Stimulated activated naive CD4-positive, alpha-beta T cell treated with Interleukin-2 at 50 U/mL for 16 hours (primary cell): Measurements from ENCODE around the gene OTUD6A.
A peak's percentile ranks its signal among the peaks of the same experiment; 100 is the strongest.

Source experiments
- DNase-seq: peaks from one replicate; lab custom pipeline; 2025; lab: John Stamatoyannopoulos, UW

OTUD6A gene, protein sequence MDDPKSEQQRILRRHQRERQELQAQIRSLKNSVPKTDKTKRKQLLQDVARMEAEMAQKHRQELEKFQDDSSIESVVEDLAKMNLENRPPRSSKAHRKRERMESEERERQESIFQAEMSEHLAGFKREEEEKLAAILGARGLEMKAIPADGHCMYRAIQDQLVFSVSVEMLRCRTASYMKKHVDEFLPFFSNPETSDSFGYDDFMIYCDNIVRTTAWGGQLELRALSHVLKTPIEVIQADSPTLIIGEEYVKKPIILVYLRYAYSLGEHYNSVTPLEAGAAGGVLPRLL

DNA sequence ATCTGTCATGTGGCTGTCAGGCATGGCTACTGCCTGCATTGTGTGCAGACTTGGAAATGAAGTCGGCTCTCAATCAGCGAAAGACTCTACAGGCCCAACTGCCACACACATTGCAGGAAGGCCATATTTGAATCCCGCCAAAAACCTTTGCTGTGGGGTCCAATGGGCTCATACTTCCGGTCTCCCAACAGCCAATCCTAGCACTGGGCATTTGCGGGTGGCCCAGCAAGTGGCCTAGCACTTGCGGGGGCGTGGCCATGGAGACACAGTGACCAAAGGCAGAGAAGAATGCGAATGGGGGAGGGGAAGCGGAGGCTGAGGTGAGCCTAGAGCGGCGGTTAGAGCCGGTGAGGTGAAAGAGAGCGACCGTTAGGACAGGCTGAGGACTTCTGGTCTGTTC is at the start of gene OTUD6A:
Gene OTUD6A (plus strand): TSS at position 382 of the 400 bp plus-strand sequence. CDS start 68 bp downstream, outside the sequence.
- no peak for DNase-seq

DNA sequence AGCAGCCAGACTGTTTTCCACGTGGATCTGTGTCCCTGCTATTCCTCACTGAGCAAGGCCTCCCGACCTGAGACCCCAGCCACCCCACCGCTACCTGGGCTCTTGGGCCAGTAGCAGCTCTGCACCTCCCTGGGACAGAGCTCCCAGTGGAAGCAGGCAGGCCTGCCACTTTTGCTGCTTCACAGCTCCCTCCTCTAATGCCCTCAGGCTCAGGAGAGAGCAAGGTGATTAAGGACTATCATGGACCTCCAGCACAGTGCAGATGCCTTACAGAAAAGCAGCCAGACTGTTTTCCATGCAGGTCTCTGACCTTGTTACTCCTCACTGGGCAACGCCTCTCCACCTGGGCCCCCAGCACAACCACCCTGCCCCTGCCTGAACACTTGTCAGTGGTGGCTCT is 49.5 kb upstream of the OTUD6A start:
- no peak for DNase-seq

DNA sequence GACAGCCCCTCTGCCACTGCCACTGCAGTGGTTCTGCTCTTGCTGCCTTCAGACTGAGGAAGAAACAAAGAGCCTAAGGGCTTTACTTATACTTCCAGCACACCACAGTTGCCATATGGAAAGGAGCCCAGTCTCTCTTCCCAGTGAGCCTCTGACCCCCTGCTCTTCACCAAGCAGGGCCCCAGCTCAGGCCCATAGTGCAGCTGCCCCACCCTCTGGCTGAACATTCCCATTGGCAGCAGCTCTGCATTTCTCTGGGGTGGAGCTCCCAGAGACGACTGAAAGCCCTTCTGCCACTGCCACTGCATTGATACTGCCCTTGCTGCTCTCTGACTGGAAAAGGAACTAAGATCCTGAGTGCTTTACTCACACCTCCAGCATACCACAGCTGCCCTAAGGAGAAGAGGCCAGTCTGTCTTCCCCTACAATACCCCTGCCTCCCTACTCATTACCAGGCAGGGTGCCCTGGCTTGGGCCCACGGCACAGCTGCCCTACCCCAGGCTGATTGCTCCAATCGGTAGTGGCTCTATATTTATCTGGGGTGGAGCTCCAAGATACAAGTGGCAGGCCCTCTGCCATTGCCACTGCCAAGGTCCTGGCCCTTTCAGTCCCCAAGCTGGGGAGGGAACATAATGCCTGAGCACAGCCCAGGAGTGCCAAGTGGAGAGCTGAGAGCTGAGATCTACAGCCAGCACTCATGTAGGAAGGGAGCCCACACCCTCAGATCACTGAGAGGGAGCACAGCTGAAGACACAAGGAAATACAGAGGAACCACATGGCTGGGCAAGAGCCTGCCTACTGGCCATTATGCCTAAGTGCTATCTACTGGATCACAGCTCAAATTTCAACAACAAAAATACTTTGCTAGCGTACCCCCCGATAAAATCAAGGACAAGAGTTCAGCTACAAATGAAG is 48.5 kb upstream of the OTUD6A start:
- DNase-seq: no peak

DNA sequence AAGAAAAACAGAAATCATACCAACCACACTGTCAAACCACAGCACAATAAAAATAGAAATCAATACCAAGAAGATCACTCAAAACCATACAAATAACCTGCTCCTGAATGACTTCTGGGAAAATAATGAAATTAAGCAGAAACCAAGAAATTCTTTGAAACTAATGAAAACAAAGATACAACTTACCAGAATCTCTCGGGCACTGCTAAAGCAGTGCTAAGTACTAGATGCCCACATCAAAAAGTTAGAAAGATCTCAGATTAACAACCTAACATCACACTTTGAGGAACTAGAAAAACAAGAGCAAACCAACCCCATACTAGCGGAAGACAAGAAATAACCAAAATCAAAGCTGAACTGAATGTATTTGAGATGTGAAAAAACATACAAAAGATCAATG is 45.7 kb upstream of the OTUD6A start:
- no peak for DNase-seq

DNA sequence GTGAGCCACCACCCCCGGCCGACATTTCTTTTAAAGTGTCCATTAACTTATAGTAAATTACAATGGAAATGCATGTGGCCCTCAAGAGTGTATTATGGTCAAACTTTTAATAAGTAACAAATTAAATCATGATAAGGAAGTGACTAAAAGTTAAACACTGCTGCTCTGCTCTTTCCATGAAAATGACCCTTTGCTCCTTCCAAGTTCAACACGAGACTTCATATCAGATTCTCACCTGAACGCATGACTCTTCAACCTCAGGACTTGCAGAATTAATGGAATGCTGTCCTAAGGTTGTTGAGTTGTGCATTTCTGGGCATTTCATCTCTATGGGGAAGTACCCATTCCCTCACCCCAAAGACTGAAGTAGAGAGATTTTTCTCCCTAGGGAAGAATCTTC is 39.6 kb upstream of the OTUD6A start:
- DNase-seq: no peak

DNA sequence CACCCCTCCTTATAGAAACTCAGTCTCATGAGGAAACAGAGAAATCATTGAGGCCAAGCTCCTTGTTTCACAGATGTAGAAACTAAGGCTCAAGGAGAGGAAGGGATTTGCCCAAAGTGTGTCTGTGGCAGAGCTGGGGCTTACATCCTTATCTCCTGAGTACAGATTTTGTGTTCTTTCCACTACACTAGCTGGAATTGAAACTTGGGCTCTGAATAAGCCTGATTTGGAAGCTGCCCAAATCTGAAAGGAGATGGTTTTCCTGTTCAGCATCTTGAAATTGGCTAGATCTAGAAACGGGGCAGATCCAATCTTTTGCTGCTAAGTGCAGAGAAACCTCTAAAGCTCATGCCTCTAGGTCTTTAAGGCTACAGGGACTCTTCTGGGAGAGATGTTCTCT is 36.8 kb upstream of the OTUD6A start:
- DNase-seq: no peak

DNA sequence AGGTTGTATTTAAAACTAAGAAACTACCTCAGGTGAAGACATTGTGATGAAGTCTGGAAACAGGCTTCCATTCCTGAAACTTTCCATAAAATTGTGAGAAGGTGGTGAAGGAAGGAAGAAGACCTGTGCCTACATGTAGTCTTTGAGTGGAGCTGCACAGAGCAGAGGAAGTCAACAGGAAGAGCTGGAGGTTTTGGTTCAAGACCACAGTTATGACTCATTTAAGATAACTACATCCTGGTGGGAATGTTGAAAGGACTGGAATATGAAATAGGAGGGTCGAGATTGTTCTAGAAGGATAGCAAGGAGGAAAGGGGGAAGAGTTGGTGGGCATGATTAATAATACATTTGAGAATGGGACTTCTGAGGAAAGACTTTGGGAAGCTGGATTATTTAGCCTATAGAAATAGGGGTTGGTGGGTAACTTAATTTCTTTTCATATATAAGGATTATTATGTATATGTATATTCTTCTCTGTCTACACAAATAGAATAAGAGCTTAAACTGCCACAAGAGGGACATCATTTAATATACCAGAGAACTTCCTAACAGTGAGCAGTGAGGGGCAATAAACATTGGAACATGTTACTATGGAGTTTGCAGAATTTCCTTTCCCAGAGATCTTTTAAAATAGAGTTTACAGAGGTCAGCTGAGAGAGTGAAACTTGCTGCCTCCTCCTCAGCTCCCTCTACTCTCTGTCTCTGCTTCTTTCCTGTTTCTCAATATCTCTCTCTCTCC is 36.0 kb upstream of the OTUD6A start:
- DNase-seq: no peak

DNA sequence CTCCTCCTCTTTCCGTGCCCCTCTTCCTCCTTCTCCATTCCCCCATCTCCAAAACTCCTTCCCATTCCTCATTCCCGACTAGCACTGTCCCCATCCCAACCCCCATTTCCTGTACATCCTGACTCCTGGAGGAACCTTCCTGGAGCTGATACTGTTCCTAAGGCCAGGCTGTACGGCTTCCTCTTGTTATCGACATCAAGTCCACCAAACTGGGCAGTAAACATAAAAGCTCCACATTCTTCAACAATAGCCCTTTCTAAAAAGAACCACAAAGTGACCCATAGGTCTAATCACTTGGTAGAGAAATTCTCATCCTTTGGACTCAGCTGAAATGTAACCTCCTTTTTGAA is 35.4 kb upstream of the OTUD6A start:
- DNase-seq: no peak

DNA sequence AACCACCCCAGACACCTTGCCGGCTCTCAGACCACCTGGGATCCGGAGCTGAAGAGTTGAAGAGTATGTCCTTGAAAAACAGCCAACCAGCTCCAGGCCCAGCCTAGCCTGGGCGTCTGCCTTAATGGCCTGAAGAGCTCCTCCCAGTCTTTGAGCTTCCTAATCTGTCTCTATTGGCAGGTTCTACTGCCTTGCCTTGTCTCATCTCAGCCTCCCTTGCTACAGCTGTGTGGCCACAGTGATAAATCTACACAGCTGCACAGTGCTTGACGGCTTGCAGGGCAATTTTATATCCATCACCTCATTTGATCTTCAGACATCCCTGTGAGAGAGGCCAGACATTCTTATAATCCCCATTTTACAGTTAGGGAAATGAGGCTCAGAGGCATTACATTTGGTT is 32.4 kb upstream of the OTUD6A start:
- no peak for DNase-seq

DNA sequence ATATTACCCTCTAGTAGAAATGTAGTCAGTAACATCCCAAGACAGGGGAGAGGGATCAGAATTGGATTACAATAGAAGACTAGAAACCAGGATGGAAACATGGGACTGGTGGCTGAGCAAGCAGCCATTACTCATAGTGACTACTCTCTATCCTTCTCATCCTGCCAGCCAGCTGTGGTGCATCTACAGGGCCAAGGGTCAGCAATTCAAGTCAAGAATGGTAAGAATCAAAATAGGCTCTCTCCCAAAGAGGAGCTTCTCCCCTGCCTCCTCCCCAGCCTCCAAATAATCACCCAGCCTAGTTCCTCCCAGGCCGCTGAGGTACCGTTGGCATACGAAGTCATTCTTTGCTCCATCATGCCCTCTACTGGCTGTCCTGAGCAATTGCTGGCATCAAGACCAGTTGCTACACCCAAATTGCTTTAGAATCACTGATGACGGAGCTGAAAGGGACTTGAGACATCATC is 31.9 kb upstream of the OTUD6A start:
- no peak for DNase-seq

DNA sequence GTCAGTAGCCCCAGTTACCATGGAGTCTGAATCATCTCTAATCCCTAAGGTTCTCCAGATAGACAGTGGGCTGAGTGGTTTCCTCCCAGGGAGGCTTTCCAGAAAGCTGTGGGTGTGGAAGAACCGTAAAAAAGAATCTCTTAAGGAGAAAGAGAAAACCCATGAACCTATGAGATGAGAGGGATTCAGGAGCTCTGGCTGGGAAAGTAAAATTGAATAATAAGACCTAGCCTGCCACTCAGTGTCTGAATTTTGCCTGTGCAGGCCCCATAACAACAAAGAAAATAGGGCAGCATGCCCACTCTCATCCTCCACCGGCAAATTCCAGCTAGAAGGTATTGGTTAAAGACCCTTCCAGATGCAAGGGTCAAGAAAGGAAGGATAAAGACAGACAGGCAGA is 29.5 kb upstream of the OTUD6A start:
- DNase-seq: no peak

DNA sequence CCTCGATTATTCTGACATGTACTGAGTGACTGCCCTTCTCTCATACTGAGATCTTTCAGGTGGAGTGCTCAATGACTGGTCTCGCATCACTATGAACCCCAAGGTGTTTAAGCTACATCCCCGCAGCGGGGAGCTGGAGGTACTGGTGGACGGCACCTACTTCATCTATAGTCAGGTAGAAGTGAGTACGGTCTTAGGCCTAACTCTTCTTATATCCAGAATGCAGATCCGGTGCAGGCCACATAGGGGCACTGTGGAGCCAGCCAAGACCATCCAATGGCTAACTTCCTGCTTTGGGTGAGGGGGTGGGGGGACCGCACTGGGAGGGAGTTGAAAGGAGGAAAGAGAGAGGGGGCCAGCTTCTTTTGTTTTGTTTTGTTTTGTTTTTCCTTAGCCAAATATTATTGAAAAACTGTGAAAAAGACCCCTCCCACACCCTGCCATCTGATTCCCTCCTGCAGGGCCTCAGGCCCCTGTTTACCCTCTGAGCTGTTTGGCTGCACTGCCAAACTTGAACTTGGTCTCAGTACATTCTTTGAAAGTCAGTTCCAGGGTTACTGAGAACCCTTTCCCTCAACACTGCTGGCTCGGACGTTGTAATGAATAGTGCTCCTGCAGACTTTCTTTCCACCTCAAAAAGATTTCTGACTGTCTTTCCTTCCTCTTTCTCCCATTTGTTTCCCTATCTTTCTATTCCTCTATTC is 28.8 kb upstream of the OTUD6A start:
- DNase-seq: peak; percentile 6

DNA sequence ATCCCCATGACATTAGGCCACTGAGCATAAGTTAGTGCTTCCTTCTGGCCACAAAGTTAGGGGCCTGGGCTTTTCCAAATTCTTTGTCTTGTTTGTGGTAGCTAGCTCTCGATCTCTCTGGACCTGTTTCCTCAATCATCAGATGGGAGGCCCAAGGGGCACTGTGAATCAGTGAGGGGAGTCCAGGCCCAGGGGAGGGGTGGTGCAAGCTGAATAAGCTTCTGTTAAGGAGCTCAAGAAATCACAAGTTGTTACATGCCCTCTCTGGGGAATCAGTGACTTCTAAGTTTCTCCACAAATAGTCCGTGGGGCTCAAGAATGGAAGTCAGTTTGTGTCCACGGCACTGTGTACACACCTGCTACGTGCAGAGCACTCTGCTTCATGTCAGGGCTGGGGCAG is 27.6 kb upstream of the OTUD6A start:
- DNase-seq: no peak

DNA sequence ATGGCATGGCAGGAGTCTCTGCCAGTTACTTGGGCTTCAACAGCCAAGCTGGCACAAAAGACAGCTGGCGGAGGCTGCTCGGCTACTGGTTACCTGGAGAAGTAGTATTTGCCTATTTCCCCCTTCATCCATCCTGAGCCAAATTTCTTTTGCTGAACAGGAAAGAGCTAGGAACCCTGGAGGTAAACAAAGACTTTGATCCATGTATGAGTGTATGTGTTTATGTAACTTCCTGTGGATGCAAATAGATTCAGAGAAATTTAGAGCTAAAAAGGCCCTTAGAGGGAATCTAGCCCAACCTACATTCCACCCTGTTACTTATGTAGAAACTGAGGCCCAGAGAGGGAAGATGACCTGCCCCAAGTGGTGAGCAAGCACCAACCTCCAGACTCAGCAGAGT is 23.7 kb upstream of the OTUD6A start:
- no peak for DNase-seq

DNA sequence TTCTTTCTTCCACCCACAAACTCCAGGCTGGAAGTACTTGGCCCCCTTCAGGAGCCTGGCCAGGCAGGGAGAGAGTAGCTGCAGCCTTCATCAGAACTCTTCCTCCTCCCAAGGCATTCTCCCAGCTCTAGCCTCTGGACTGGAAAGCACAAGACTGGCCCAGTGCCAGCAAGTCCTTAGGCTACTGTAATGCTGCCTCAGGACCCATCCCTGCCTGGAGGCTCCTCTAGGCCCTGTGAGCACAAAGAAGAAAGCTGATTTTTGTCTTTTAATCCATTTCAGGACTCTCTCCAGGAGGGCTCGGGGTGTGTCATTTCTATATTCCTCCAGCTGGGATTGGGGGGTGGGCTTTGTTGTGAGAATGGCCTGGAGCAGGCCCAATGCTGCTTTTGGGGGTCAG is 23.3 kb upstream of the OTUD6A start:
- no peak for DNase-seq

DNA sequence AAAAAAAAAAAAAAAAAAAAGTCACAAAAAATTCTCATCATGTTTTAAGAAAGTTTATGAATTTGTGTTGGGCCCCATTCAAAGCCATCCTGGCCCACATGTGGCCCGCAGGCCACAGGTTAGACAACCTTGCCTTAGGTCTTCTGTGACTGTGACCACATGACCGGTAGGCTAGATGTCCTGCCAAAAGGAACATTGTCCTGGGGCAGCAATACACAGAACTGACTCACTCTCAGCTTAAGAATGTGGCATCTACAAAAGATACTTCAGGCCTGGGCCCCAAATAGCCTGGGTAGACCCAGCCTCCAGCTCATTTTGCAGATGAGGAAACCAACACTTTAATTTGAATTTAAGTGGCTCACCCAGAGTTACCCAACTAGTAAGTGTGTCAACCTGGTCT is 22.5 kb upstream of the OTUD6A start:
- DNase-seq: no peak

DNA sequence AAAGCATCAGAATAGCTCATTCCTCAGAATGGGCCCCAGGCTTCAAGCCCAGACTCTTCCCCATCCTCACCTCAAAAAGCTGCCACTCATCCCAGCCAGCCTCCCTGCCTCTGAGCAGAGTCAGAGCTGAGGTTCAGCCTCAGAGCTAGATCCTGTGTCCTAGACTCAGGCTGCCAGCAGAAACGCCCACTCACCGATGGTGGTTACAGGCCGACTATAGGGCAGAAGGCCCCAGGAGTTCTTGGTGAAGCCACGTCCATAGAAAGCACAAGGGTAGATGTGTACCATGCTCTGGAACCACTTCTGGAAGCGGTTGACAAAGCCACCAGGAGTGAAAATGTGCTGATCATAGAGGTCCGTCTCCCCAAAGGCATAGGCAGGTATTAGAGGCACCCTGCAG is 20.3 kb upstream of the OTUD6A start:
- no peak for DNase-seq

DNA sequence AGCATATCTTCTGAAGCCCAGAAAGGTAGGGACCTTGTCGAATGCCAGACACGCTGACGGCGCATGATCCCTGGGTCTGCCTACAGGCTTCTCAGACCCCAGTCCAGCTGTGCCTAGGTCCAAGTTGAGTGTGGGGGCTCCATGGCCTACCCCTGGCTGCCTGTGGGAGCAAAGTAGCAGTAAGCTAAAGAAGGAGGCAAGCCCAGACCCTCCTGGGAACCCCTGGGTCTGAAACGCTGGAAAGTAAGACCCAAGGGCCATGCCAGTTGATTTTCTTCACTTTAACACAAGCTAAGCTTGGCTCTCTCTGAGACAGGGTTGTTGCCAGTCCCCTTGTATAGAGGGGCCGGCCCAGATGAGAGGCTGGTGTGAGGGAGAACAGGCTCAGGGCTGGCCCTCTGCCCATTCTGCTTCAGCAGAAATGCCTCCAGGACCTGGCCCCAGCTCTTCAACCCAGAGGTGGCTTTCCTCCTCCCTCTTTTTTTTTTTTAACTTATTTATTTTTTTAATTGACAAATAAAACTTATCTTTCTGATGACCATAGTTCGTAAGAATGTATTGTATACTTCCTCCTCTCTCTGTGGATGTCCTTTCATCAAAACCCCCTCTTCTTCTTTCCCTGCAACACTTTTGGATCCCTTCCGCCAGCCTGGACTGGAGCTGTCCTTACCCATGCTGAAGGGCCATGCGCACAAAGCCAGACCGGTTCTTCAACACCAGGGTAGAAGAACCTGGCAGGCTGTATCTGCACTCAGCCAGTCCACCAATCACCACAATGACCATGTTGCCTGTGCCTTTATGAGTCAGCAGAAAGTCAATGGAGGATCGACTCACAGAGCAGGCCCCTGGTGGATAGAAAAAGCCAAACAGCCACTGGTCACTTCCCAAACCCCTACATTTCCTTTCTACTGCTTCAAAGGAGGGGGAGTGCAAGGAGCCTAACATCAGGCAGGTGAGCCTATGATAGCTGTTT is 19.6 kb upstream of the OTUD6A start:
- no peak for DNase-seq

DNA sequence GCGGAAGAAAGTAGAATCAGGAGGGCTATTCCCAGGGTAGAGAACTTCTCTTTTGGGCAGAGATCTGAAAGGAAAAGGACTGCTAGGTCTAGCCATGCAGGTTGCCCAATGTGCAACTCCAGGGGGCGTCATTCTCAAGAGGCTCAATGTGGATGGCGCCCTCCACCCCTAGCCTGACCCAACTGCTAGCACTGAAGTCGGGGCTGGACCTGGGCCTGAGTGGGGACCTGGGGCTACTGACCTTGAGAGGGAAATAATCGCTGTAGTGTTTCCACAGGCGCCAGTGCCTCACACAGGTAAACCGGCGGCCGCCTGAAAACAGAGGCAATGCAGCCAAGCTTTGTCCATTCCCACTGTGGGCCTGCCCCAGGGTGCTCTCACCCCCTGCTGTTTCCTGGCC is 18.6 kb upstream of the OTUD6A start:
- no peak for DNase-seq

DNA sequence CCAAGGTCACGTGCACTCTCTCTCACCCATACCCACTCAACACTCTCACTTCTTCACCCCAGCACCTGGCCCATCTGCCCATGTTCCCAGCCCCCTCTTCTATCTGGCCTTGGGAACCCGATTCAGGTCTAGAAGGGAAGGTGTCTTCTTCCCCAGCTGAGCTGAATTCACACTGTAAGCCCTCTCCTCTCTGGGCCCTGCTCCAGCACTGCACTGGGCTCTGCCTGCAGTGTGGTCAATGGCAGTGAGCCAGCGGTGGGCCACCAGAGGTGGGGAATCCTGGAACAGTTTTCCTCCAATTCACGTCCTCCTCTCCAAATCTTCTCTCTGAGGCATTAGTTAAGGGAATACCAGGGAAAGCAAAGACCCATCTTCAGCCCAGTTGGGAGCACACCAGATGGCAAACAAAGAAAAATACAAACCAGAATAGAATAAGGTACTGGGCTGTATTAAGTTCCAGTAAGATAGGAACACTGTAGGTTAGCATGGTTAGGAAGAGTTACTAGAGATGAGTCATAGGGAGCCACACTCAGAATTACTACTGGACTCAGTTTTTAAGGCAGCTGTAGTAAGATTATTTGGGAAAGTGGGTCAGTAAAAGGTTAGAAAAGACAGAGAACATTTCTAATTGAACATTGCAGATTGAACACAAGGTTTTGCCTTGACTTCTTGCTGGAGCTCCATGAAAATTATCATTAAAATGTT is 17.6 kb upstream of the OTUD6A start:
- DNase-seq: no peak
